ENCODE measurements around the gene BCAP31.

Gene BCAP31

DNA sequence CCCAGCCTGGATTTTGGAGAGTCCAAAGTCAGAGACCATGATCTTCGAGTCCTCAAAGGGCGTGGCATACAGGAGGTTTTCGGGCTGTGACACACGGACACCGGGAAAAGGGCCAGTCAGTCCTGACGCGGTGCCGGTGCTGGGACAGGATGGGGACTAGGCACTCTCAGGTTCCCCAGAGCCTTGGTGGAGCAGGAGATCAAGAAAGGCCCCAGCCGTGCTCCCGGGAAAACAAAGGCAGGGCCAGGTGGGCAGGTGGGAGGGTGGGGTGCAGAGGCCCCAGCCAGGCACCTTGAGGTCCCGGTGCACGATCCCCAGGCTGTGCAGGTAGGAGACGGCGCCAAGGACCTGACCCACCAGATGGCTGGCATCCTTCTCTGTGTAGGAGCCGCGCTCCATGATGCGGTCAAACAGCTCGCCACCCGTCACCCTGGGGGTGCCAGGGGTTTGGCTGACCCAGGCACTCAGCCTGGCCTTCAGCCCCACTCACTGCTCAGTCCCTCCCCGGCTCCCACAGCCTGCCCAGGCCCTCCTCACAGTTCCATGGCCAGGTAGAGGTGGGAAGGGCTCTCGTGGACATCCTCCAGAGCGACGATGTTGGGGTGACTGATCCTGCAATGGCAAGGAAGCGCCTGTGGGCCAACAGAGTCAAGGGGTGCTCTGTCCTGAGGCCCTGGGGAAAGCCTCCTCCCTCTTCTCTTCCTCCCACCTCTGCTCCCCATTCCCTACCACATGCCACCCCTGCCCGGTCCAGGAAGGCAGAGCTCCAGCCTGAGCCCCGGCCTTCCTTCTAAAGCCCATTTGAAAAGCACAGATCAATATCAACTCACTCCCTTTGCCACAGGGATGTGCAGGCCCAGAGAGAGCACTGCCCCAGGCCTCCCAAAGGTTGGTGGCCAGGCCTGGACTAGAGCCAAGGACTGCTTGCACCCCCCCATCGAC, 52.3 kb downstream of the BCAP31 start:
- no peak for DNase-seq
- in situ Hi-C loops (cut with HindIII; ENCODE audit: low pct_ligation_motif_present, low pct_unique_long_range_greater_than_20kb, low sequenced_read_pairs), result no loop called here

DNA sequence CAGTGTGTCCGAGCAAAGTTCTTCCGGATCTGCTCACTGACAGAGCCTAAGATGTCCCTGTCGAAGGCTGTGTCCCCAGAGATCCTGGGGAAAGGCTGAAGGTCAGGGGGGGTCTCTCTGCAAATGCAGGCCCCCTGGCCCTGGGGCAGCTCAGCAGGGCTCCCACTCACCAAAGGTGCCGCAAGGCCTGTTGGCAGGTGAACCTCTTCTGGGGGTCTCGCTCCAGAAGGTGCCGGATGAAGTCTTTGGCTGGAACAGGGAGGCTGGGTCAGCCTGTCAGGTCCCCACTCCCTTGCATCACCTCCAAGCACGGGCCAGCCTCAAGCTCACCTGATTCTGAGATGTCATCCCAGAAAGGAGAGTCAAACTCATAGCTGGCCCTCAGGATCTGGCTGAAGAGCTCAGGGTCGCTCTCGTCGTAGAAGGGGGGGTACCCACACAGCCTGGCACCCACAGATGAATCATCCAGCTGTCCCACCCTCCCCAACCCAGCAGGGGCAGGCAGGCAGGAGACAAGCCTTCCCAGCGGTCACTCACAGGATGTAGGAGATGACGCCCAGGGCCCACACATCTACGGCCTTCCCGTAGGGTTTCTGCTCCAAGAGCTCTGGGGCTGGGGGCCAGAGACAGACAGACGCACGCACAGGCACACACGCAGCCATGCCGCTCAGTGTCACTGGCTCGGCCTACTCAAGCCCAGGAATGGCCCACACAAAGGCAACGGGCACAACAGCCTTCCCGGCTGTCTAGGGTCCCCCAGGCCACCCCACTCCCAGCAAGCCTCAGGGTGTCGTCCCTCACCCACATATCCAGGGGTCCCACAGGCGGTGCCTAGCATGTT, 53.2 kb downstream of the BCAP31 start:
- no peak for DNase-seq
- in situ Hi-C loops (cut with HindIII; ENCODE audit: low pct_ligation_motif_present, low pct_unique_long_range_greater_than_20kb, low sequenced_read_pairs), result no loop called here

DNA sequence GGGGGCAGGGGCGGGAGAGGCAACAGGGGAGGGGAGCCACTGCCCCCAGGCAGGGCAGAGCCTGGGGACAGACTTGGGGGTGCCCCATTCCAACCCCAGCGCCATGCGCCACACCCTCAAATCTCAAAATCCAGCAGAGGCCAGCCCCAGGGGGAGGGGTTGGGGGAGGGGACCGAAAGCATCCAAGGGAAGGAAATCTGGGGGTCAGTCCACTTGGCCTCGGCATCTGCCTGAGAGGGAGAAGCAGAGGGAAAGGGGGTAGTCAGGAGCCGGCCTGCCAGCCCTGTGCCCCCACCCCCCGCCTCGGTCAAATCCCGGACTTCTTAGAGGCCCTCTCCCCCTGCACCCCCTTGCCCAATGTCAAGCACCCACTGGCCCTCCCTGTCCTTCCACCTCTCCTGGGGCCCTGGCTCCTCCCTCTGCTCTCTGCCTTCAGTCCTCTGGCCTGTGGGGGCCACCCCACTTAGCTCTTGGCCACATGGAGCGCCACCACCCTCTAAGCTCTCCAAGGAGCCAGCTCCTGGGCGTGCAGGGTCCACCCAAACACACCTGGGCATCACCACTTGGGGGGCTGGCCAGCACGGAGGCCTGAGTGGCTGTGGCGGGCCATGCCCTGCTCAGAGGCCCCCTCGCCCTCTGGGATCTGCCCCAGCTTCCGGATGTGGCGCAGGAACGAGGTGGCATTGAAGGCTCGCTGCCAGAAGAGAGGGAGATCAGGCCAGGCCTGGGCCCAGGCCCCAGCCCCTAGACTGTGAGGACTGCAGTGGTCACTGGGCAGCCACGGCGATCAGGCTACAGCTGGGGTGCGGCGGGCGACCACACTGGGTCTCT, 54.1 kb downstream of the BCAP31 start:
- no peak for DNase-seq
- in situ Hi-C loops (cut with HindIII; ENCODE audit: low pct_ligation_motif_present, low pct_unique_long_range_greater_than_20kb, low sequenced_read_pairs), result no loop called here

DNA sequence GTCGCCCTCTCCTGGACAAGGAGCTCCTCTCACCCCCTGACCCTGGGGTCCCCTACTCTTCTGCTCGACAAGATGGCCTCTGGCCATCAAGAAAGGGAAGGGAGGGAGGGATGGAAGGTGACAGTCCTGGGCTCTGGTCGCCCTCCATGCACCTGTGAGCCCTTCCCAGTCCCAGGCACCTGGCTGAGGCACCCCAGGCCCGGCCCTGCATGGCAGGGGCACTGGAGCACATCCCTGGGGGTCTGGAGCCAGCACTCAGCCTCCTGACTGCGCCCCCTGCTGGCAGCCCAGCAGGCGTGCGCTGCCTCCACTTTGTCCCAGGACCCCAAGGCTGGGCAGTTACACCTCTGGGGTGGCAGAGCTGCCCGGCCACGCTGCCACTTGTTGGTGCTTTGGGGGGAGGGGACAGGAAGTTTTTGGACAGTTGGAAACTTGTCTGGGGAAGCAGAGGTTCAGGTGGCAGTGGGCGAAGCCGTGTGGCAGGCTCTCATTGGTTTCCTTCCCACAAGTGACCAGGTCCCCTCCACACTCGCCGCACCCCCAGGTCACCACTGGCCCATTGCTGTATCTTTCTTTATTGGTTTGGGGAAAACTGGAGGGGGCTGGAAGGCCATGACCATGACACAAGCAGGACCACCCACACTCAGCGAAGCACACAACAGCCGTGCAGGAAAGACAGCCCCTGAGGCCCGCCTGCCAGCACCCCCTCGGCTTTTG, 54.9 kb downstream of the BCAP31 start:
- DNase-seq, result no peak
- in situ Hi-C loops (cut with HindIII; ENCODE audit: low pct_ligation_motif_present, low pct_unique_long_range_greater_than_20kb, low sequenced_read_pairs), result no loop called here

DNA sequence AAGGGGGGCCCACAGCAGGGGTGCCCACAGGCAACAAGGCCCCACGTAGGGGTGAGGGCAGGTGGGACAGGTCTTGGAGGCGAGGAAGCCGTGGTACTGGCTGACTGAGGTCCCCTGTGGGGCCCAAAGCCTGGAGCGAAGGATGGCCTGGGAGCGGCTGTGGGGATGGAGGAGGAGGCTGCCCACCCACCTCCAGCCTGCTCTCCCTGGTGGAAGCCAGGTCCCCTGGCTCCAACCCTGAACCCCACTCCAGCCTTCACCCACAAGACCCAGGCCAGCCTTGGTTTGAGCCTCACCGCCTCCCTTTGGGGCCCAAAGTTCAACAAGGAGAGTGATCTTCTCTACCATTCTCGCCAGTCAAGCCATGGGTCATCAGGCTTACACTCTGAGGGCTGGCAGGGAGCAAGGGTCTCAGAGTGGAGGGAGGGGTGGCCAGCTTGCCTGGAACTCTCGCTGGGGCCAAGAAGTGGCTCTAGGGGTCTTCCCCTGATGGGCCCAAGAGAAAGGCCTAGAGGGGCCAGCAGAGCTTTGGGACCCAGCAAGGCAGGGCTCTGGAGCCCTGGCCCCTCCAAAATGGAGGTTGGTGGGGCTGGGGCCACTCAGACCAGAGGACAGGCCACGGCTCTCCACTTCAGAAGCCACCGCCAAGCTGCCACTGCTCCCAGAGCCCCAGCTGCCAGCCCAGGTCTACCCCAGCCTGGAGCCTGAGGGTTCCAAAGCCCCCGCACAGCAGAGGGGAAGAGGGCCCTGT, 55.6 kb downstream of the BCAP31 start:
- in situ Hi-C loops (cut with HindIII; ENCODE audit: low pct_ligation_motif_present, low pct_unique_long_range_greater_than_20kb, low sequenced_read_pairs), result no loop called here
- no peak for DNase-seq

DNA sequence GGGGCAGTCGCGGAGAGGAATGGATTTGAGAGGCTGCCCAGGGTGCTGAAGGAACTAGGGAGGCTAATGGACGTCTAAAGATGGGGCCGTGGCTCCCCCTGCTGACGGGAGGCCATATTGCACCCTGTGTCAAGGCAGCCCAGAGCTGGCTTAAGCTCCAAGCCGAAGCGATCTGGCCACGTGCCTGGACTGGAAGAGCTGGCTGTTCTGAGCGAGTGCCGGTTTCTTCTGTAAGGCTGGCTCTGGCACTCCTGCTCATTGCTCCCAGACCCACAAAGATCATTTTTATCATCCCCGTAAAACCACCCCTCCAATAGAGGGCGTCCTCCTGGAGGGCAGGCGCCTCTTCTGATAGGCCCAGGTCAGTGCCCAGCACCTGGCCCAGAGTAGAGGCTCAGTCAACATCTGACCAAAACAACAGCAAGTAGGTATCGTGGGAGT, 56.2 kb downstream of the BCAP31 start:
- in situ Hi-C loops (cut with HindIII; ENCODE audit: low pct_ligation_motif_present, low pct_unique_long_range_greater_than_20kb, low sequenced_read_pairs), result no loop called here
- peak; percentile 54 for DNase-seq

DNA sequence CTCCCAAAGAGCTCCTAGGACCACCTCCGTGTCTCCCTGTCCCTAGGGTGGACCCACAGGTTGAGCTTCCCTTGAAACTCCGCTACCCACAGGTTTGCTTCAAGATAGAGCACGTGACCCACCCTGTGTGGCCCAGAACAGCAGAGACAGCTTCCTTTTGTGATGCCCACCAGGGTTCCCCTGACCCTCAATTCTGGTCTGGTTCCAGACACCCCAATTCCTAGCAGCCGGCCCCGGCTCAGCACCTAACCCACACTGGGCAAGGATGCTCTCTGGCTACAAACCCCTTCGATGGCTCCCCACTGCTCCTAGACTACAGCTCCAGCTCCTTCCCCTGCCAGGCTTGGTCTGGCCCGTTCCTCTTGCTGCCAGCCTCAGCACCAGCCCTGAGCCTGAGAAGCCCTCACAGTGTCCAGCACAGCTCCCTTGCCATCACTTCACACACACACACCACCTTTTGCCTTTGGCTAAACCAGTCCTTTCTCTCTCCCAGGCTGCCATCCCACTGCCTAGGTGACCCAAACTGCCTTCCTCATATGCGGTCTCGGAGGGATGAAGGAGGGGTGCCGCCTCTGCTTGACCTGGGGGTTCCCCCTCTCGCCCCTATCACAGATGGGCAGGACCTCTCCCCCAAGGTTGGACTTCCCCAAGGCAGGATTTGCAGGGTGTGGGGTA, 56.8 kb downstream of the BCAP31 start:
- in situ Hi-C loops (cut with HindIII; ENCODE audit: low pct_ligation_motif_present, low pct_unique_long_range_greater_than_20kb, low sequenced_read_pairs), result no loop called here
- DNase-seq, result no peak

DNA sequence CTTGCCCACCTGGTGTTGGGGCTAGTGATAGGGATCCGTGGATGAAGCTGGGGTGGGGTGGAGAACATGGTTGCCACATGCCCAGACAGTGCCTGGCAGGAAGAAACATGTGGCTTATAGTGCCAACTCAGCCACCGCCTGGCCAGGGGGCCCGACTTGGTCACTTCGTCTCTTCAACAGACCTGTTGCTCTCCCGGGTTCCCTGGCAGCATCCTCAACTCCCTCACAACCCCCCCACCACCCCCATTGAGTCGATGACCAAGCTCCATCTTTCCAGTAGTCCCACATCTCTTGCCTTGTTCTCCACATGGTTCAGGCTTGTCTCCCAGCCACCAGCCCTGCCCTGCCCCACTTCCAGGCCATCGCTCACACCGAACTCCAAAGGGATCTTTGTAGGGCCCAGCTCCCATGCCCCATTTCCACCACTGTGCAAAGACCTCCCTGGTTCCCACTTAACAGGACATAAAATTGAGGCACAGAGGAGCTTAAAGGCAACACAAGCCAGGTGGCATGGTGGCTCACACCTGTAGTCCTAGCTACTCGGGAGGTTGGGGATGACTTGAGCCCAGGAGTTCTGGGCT, 58.4 kb downstream of the BCAP31 start:
- no peak for DNase-seq
- in situ Hi-C loops (cut with HindIII; ENCODE audit: low pct_ligation_motif_present, low pct_unique_long_range_greater_than_20kb, low sequenced_read_pairs), result no loop called here

DNA sequence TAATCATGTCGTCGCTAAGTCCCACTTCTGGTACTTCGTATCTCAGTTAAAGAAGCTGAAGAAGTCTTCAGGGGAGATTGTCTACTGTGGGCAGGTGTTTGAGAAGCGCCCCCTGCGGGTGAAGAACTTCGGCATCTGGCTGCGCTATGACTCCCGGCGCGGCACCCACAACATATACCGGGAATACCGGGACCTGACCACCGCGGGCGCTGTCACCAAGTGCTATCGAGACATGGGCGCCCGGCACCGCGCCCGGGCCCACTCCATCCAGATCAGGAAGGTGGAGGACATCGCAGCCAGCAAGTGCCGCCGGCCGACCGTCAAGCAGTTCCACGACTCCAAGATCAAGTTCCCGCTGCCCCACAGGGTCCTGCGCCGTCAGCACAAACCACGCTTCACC, 61.9 kb downstream of the BCAP31 start:
- in situ Hi-C loops (cut with HindIII; ENCODE audit: low pct_ligation_motif_present, low pct_unique_long_range_greater_than_20kb, low sequenced_read_pairs), result no loop called here
- DNase-seq, result no peak

DNA sequence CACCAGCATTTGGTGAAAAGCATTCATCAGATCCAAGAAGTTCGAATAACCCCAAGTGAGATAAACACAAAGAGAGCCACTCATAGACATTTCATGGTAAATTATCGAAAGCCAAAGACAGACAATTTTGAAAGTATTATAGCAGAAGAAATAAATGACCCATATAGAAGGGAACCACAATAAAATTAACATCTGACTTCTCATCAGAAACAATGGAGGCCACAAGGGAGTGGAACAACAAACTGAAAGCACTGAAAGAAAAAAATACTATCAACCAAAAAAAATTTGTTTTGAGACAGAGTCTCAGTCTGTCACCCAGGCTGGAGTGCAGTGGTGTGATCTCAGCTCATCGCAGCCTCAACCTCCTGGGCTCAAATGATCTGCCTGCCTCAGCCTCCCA, 64.9 kb downstream of the BCAP31 start:
- in situ Hi-C loops (cut with HindIII; ENCODE audit: low pct_ligation_motif_present, low pct_unique_long_range_greater_than_20kb, low sequenced_read_pairs), result no loop called here

DNA sequence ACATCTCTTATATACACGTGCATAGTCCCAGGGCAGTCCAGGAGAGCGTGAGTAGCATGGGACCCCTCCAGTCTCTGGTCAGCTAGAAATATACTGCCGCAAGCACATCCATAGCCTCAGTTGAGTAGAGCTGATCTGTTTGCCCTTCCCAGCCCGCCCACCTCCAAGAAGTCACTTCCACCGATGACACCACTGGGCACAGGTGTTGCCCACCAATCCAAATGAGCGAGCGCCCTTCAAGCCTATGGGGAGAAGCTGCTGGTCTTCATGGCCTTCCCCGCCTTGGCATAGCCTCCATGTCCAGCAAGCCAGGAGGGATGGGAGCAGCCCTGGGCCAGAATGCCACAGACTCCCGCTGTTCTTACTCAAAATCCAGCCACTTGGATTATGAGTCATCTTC, 67.0 kb downstream of the BCAP31 start:
- DNase-seq, result no peak
- in situ Hi-C loops (cut with HindIII; ENCODE audit: low pct_ligation_motif_present, low pct_unique_long_range_greater_than_20kb, low sequenced_read_pairs), result no loop called here

More for the DNA sequence above, 64.9 kb downstream of the BCAP31 start:
- DNase-seq, result no peak

DNA sequence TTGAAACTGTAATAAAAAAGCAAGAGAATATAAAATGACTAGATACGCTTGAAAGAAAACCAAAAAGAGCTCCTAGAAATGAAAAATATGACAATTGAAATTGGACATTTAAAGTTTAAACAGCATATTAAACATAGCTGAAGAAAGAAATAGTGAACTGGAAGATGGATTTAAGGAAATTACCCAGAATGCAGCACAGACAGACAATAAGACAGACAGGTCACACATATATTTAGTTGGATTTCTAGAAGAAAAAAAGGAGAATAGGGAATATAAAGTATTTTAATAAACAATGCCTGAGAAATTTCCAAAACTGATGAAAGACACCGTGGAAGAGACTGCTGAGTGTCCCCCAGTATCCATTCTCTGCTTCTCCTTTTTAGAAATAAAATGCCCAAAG, 70.6 kb downstream of the BCAP31 start:
- in situ Hi-C loops (cut with HindIII; ENCODE audit: low pct_ligation_motif_present, low pct_unique_long_range_greater_than_20kb, low sequenced_read_pairs), result no loop called here

DNA sequence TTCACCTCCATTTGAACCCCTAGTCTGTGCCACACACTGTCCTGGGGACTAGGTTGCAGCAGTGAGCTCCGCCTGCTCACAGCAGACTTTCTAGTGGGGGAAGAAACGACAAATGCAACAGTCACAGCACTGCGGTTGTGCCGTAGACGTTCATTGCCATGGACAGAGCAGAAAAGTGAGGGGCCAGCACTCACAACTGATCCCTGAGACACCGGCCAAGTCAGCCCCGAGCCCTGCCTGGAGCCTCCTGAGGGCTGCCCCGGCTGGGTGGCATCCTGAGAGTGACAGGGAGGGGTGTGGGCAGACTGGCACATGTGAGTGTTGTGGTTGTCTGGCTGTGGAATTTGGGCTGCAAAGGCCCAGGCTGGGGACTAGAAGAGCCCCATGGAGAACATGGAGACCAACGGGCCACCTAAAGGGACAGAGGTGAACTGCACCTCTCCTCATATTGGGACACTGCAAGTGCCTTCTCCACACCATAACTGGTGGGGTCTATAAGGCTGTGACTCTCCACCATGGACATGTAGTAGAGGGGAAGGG, 72.6 kb downstream of the BCAP31 start:
- no peak for DNase-seq
- in situ Hi-C loops (cut with HindIII; ENCODE audit: low pct_ligation_motif_present, low pct_unique_long_range_greater_than_20kb, low sequenced_read_pairs), result no loop called here

More for the DNA sequence above, 70.6 kb downstream of the BCAP31 start:
- DNase-seq, result no peak

DNA sequence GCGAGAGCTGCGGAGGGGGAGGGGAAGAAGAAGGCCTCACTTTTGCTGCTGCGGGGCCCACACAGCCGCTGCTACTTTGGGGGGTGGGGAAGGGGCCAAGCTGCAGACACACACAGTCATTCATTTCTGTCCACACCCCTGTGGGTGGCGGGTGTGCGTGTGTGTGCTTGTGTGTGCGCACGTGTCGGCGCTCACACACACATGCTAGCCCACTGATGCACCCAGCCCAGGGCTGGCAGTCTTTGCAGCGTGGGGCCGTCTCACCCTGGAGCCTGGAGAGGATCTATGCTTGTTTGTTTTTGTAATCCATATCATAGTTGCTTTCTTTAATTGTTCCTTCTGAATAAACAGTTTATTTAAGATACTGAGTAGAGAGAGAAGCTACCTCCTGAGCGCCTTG, 73.2 kb downstream of the BCAP31 start:
- DNase-seq, result no peak
- in situ Hi-C loops (cut with HindIII; ENCODE audit: low pct_ligation_motif_present, low pct_unique_long_range_greater_than_20kb, low sequenced_read_pairs), result no loop called here

Data from ACHN (cell line).